HuH-7.5 (cell line): ENCODE results near the gene KASH5.

ENCODE experiments used
- DNase-seq: peaks from one replicate; pipeline ENCODE4 v3.0.0; 2011; ENCODE audit warnings: low spot score

The KASH5 gene

GRCh38 chr19:49396738-49397505 lies 8.9 kb downstream of the KASH5 start:
- DNase-seq: no peak

GRCh38 chr19:49398001-49398615 lies 10.1 kb downstream of the KASH5 start:
- DNase-seq: no peak

GRCh38 chr19:49398931-49399330 lies 10.9 kb downstream of the KASH5 start:
- no peak for DNase-seq

- DNase-seq: no peak
Measured at GRCh38 chr19:49400029-49400428, 12.0 kb downstream of the KASH5 start.

GRCh38 chr19:49403404-49404187 lies 15.5 kb downstream of the KASH5 start:
- no peak for DNase-seq

GRCh38 chr19:49407079-49407478 lies 19.0 kb downstream of the KASH5 start:
- DNase-seq: no peak

GRCh38 chr19:49407482-49408015 lies 19.5 kb downstream of the KASH5 start:
- no peak for DNase-seq

GRCh38 chr19:49408816-49409440 lies 20.9 kb downstream of the KASH5 start:
- DNase-seq: no peak

GRCh38 chr19:49409441-49410029 lies 21.5 kb downstream of the KASH5 start:
- no peak for DNase-seq

GRCh38 chr19:49411681-49412326 lies 23.8 kb downstream of the KASH5 start:
- DNase-seq: no peak

- no peak for DNase-seq
Measured at GRCh38 chr19:49413348-49413747, 25.3 kb downstream of the KASH5 start.

GRCh38 chr19:49414256-49414655 lies 26.2 kb downstream of the KASH5 start:
- no peak for DNase-seq

- DNase-seq: no peak
Measured at GRCh38 chr19:49415102-49415809, 27.2 kb downstream of the KASH5 start.

GRCh38 chr19:49415810-49416200 lies 27.8 kb downstream of the KASH5 start:
- no peak for DNase-seq

GRCh38 chr19:49417088-49417487 lies 29.0 kb downstream of the KASH5 start:
- DNase-seq: no peak

GRCh38 chr19:49418511-49418910 lies 30.5 kb downstream of the KASH5 start:
- DNase-seq: no peak

- no peak for DNase-seq
Measured at GRCh38 chr19:49419173-49419572, 31.1 kb downstream of the KASH5 start.

GRCh38 chr19:49420227-49420626 lies 32.2 kb downstream of the KASH5 start:
- DNase-seq: no peak

GRCh38 chr19:49421039-49421877 lies 33.2 kb downstream of the KASH5 start:
- DNase-seq: peak; percentile 67

GRCh38 chr19:49421878-49422202 lies 33.8 kb downstream of the KASH5 start:
- DNase-seq: no peak
